Cortex of kidney (tissue), 1 donor: ENCODE results near the gene NAV2.
"Not testable (repeated sequence)": the region's sequence is repeated elsewhere in the genome, so short reads cannot be mapped to it uniquely, and the experiment has no call there.

Experiments
- DNase-seq: peaks from one replicate; lab custom pipeline; 2025; lab: John Stamatoyannopoulos, UW

The NAV2 gene

DNA sequence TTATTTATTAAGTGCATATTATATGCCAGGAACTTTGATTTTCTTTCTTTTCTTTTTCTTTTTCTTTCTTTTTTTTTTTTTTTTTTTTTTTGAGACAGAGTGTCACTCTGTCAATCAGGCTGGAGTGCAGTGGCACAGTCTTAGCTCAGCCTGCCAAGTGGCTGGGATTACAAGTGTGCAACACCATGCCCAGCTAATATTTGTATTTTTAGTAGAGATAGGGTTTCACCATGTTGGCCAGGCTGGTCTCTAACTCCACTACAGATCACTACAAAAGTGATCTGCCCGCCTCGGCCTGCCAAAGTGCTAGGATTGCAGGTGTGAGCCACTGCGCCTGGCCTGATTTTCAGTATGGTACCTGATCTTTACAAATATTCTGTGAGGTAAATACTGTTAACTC is 182.4 kb downstream of the NAV2 start:
- not testable (repeated sequence) for DNase-seq

DNA sequence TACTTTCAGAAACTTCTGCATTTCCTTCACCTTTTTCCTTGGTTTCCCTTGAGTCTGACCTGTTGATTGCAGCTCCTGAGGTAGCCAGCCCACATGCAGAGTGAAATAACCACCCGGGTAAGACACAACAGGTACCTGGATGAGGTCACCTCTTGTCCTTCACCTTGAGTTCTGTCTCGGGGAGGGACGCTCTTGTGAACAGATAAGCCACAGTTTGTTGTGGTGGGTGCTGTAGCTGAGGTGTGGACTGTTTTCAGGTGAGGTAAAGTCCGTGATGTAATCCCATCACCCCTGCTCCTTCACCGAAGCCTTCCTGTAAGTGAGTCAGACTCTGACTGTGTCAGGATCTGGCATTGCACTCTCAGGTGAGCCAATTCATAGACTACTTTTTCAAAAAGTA is 183.1 kb downstream of the NAV2 start:
- no peak for DNase-seq

DNA sequence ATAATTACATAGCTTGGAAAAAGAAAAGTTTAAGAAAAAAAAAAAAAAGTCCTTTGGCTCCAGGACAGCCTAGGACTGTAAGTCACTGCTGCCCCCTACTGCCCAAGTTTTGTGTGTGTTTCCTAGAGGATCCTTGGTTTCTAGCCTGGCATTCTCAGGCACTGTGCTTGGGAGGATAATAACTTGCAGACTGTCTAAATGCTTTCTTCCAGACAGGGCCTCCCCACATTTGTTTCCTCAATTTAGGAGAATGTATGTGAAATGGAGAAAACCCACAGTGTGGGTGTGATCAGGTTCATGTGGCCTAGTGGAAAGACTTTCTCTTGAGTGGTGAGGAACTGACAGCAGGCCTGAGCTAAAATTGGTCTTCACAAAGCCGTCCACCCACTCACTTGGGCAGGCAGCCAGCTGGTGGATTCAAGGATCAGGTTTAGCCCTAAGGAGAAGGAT is 191.0 kb downstream of the NAV2 start:
- DNase-seq: no peak

DNA sequence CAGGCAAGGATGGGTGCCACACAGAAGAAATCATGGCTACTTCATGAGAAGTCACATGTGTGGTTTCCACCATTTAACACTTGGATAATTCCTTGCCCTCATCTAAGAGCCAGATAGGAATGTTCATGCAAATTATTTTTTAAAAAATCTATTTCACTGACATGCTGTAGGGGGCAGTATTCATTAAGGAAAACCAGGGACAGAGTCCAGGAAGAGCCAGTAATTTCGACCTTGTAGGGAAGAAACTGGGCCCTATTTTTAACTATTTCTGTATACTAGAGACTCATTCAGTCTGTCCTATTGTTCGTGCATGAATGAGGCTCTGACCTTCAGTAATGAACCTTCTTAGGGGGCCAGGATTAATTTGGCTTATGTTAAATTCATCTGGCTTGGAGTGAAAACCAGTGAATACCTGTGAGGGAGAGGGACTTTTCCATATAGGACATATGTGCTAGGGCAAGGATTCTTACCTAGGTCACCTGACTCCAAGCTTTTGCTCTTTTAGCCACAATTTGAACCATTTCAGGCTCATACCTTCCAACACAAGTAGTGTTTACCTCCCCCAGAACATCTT is 192.7 kb downstream of the NAV2 start:
- no peak for DNase-seq

DNA sequence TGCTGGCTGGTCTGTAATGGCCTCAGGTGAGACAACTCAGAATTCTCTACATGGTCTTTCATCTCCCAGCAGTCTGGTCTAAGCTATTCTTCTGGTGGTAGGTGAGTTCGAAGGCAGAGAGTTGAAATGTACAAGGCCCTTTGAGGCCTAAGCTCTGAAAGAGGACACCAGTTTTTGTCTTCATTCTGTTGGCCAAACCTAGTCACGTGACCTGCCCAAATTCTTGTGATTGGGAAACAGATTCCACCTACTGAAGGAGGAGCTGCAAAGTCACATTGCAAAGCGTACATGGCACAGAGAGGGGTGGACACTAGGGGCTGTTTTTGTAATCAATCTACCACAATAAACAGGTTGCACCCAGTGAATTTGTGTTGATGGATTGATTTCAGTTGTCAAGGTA is 193.5 kb downstream of the NAV2 start:
- no peak for DNase-seq

DNA sequence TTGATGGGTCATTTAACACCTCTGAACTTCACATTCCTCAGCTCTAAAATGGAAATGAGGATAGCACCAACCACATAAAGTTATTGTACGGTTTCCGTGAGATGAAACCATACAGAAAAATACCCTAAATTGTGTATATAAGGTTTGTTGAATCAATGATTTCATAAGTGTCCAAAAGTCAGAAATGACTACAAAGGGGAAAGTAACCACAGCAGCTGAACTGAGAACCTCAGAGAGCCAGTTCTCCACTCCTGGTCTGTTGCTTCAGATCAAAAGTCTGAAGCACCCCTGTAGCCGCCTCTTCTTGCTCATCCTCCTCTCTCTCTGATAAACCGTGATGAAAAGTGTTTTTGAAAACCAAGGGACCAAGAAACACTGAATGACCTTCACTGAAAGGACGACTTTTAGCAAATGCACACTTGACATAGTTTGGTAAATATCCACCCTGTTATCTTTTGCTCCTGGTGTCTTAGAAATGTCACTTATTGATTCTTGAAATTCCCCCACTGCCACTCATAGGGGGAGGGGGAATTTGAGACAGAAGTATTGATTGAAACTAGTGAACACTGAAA is 194.5 kb downstream of the NAV2 start:
- DNase-seq: no peak

DNA sequence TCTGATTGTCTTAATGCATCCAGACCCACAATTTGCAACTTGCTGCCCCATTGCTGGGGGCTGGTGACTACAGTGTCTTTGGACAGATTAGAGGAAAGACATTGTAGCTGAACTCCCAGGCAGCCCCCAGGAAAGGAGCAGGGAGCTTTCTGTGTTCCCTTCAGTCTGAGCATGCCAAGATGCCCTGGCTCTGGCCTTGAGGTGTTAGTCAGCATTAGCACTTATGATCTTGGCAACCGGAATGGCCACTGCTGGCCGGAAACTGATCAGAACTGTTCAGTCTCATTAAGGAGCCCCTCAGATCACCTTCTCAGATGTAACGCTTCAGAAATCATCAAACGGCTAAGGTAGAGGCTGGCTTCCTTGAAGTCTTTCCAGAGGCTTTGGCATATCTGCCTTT is 195.2 kb downstream of the NAV2 start:
- no peak for DNase-seq

DNA sequence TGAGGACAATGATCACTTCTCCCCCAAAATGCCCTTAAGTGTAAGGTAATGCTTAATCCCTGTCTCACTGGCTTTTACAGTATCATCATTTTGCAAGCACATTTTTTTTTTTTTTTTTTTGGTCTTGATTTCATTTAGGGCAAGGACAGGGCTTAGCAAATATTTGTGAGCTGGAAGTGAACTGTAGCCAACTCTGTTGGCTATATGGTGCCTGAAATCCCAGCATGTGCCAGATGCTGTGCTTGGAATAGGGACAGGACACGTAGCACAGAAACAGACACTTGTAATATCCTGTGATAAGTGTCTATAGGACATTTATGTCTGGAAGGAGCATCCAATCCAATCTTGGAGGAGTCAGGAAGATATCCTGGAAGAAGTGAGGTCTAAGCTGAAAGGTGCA is 198.3 kb downstream of the NAV2 start:
- no peak for DNase-seq

DNA sequence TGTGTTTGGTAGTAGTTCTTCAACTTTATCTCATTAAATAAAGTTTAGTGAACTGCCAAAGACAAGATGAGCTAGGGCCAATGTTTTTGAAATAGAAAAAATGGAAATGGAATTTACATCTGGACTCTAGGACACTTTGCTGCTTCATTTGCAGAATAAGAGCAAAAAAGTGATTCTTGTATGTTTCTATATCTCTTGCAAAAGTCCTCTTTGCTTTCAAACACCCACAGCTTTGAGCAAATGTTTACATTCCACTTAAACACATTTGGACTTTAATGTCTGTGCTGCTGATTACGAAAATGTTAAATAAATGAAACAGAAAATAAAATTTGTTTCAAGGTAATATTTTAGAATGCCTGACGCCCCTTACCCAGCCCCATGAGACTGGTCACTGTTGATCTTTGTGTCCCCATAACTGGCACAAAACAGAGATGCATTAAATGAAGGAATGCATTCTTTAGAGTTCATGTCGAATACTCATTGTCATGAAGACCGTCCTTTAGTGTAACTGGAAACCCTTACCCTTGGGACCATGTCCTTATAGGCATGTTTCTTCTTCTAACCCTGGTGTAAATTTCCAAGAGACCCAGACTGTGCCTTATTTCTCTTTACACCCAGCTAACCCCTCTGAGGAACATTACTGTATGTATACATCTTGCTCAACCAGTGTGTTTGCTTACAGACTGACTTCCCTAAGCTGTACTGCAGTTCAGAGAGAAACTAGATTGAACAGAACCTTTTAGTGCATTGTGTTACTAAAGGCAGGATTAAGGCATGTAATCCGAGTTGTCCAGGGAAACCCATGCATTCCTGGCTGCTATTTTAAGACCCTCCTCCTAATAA is 199.7 kb downstream of the NAV2 start:
- no peak for DNase-seq

DNA sequence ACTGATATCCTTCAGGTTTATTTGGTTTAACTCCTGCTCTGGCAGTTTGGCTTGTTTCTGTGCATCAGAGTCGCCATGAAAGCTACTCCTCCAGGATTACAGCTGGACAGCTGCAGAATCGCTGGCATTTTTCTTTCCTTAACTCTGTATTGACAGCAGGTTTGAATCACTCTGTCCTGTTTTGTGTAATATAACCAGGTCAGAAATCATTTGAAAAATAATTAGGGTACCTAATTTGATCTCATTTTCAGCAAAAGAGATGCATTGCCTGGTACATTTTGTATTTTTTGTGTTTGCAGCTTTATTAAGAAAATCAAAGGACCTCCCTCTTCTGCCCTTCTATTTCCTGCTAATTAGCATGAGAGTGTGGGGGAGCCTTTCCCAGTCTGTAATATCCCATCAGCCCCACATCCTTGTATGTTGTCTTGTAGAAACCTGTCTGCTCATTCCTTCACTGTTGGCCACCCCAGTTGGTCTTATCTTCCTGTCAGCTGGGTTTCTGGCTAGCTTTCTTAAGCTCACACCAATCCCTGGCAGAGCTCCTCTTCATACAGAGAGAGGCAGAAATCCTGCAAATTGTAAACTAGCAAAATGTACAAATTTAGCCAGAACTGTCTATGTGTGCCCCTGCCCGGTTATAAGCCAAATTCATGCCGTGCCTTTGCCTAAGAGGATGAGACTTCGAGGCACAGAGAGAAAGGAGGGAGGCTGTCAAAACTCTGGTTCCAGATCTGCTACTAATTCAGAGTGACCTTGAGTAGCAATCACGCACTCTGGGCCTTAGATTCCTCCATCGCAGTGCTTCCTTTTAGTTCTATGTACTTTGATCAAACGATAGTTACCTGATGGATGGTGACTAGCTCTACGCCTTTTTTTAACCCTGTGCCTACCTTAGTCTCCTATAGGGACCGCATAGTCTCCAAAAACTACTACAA is 200.6 kb downstream of the NAV2 start:
- no peak for DNase-seq

DNA sequence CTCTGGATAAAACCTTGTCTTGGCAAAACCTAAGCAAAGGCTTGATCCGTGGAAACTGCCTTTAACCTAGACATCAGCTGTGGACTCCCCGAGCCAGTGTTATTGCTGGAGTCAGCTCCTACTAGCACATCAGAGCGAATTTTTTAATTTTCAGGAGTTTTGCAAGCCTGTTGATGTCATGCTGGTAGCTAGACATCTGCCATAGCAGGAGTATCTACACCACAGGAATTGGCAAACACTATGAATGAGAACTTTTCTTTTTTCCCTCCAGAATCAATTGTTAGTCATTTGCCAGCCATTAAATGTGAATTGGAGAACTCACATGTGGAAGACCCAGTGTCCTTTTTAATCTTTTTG is 201.2 kb downstream of the NAV2 start:
- DNase-seq: no peak

DNA sequence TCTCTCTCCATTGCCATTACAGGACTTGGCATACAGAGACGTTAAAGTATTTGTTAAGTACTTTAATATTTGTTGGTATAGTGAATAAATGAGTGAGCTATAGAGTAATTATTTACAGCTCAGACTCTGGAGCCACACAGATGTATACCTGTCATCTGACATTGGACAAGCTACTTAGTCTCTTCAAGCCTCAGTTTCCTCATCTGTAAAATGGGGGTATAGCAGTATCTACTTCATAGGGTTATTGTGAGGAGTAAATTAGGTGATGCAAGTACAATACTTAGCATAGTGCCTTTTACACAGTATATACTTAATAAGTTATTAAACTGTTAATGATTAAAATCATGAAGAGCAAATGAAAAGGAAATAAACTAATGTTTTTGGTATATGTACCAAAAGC is 203.2 kb downstream of the NAV2 start:
- DNase-seq: no peak

DNA sequence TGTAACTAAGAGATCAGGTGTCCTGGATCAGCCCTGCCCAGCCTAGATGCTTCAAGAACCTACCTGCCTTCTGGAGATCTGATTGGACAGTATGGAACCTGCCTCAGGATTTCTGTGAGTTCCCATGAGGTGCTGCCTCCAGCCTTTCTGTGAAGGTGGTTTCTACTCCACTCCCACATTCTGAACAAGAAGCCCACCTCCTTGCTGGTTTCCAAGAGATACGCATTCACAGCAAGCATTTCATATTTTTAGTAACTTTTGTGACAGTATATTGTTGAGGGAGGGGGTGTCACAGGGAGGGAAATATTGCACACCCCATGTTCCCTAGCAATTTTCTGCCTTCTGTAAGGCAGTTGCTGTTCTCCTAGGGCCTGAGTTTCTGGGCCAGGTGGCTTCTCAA is 204.4 kb downstream of the NAV2 start:
- no peak for DNase-seq

DNA sequence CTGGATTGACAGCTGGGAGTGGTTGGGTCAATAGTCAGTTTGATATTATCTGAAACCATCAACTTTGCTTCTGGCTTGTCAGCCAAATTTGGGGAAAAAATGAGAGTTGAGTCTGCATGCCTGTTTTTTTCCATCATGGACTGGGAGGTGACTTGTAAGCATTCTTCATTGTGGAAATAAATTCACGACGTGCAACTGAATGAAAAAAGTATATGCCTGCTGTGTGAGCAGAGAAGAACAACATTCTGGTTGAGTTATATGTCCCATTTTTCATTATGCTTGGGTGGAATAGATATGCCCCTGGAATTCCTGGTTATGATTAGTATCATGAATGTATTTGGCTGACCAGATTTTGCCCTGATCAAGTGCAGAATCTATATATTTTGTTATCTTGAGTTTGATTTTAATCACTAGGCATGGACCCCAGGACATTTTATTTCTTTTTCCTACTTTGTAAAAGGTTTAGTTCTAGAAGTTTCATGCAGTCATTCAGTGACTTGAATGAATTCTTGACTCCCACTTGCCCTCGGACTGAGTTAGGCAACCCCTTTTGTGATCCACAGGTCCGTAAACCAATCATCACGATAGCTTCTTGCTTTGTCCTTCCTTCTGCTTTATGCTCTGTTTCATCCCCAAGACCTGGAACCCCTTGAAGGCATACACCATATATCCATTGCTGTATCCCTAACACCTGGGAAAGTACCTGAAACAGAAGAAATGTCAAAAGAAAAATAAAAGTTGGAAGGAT is 205.8 kb downstream of the NAV2 start:
- DNase-seq: no peak

DNA sequence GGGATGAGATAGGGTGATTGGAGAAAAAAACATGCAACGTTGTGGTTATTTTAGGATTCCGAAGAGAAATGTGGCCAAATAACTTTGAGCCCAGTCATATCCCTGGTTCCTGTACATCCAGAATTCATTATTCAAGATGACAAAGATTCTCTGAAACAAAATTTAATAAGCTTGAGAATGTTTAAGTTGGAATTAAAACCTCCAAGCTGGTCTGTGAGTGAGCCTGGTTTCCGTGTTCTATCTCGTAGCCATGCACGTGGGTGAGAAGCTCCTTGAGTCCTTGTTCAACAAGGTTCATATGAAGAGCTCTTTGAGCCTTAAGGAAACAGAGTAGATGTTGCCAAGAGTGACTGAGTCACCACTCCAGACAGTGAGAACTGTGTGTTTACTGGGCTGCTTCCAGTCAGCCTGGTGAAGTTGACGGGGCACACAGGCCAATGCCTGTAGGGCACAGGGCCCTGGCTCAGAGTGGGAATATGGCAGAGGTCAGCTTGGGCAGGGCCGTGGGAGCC is 206.5 kb downstream of the NAV2 start:
- no peak for DNase-seq

DNA sequence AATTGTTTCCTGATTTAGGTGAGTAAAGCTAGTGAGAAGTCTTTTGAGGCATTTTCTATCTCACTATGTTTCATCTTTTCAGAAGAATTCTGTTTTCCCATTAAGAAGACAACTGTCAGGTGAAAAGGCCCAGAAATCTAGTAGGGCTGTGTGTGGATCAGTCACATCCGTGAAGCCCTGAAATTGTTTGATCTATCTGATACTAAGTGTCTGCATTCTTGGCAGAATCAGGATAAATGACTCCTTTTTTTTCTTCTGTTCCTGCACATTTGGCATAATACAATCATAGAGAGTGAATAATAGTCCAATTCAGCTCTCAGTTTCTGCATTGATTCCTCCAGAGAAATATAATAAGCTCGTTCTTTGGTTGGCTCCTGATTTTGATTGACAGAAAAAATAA is 208.3 kb downstream of the NAV2 start:
- no peak for DNase-seq

DNA sequence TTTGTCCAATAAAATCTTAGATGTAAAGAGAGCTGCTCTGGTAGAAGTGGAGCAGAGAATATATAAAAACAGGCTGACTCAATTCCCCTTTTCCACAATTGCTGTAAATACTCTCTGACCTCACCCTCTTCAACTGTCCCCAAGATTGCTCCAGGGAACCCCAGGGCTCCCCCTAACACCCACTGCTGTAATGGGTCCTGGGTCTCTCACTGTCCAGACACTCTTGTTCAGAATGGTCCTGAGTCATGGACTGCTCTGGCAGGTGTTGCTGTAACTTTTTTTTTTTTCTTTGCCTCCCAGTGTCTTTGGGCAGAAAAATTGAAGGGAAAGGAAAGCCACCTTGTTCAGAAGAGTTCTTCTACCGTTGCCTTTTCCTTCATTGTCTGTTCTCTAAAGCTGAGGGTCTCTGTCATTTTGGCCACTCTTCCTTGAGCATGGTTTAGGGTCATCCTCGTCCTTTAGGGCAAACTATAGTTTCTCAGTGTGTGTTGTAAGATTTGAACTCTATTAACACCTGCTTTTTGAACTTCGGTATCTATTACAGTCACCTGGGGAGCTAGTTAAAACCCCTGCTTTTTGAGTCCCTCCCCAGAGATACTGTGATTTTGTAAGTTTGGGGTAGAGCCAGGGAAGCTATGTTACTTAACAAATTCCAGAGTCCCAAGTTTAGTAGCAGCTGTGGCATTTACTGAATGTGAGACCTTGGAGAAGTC is 209.5 kb downstream of the NAV2 start:
- no peak for DNase-seq

DNA sequence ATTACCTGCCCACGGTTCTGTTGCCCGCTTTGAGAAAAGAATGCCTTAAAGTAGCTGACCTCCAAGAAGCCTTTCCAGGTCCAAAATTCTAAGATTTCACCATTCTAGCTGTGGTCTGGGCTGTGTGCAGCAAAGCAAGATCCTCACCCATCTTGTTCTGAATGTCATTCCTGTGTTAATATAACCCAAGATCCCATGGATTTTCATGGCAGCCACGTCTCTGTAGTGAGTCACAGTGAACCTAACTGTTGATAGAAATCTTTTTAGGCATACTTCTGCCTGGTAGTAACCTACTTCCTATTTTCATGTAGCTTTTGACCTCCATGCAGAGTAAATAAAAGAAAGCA is 210.0 kb downstream of the NAV2 start:
- DNase-seq: no peak

DNA sequence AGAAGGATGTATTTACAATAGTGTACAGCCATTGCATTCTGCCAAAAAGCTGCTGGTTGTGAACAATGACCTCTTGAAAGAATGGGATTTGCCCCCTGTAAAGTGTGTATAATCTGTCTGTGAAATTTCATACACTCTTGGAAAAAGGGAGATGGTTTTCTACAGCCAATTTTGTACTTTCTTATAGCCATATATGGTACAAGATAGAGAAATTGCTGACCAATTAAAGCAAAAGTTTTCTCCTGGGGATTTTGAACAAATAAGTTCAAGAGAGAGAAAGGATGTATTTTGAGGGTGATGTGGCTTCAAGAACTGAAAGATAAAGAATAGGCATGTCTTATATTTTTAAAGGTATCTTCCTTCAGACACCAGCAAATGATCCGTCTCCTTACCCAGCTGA is 211.0 kb downstream of the NAV2 start:
- no peak for DNase-seq

DNA sequence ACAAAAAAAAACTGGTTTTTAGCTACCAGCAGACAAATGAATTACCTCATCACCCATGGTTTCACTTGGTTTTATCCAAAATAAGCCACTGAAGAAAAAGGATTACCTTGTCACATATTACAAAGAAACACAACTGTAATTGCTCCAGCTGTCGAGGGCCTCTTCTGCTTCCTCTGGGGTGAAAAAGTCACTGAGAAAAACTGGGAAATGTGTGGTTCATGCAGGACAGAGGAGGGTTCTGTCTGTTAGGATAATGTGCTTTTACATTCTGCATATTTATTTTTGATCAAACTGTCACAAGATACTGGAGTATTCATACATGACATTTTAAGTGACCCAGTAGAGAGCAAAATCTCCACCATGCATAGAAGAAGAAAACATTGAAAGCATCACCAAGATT is 211.7 kb downstream of the NAV2 start:
- DNase-seq: no peak

DNA sequence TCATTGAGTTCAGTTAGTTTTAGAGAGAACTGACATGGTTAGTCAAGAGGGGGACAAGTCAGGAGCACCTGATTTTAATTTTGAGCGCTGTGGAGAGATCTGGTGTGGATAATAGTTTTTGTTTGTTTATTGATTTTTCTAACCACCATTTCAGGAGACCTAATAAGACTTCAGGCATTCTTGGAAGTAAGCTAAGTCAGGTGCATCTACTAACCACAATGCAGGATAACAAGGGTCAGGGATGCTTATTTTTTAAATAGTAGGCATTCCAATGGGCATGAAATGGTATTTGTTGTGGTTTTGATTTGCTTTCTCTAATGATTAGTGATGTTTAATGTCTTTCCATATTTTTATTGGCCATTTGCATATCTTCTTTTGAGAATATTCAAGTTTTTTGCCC is 212.1 kb downstream of the NAV2 start:
- no peak for DNase-seq
